Stimulated activated CD8-positive, alpha-beta memory T cell treated with anti-CD3 and anti-CD28 coated beads, Interleukin-7, amount 100 ng/mL, for 48 hours (primary cell): Measurements from ENCODE around the gene HIGD1A.

Source experiments
- DNase-seq, 2 donors: peaks; one replicate each; pipeline ENCODE4 v3.0.0-alpha.2; 2020; ENCODE audit warnings: low read depth in 1 of 2; ENCODE audit errors: extremely low read depth in 1 of 2

The HIGD1A gene

DNA sequence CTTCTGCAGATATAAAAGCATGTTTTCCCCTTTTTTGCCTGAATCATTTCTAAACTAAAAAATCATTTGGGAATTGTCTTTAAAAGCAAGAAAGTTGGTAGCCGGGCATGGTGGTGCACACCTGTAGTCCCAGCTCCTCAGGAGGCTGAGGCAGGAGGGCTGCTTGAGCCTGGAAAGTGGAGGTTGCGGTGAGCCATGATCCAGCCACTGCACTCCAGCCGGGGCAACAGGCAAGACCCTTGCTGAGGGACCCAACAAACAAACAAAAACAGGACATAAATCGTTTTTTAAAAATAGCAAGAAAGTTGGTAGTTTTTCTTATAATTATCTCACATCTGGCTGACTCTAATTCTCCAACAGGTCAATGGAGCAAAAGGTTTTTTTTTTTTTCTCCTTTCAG is 2.5 kb downstream of the HIGD1A start:
- DNase-seq: no peak

DNA sequence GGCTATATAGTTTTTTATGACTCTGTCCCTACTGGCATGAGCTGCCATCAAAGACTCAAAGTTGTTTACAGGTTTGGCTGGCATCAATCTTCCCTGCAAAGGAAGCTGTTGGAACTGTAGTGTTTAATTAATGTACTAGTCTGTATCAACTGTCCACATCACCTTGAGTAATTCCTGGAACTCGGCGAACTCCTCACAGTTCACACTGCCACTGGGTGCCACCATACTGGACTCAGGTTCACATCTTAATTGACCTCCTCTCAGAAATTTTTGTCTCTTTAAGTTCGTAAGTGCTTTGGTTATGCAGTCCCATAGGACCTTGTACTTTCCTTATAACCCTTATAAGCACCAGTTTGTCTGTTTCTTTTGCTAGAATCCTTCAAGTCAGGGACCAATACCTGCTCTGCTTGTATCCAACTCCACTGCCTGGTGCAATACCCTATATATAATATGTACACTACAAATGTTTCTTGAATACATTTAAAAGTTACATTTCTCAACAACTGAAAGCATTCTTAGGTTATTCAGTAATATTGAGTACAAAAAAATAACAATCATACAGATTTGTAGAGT is 3.2 kb downstream of the HIGD1A start:
- no peak for DNase-seq

DNA sequence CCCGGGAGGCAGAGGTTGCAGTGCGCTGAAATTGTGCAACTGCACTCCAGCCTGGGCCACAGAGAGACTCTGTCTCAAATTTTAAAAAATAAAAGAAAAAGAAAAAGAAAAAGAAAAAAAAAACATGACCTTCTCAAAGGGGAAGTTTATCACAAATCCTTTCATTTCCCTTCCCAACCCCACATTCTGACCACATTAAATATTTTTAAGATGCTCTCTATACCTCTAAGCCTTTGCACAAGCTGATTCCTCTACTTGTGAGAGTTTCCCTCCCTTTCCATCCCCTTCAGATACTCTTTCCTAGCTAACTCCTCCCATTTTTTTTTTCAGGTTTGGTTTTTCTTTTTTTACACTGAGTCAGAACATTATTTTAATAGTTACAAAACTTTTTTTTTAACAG is 4.0 kb downstream of the HIGD1A start:
- DNase-seq: no peak

DNA sequence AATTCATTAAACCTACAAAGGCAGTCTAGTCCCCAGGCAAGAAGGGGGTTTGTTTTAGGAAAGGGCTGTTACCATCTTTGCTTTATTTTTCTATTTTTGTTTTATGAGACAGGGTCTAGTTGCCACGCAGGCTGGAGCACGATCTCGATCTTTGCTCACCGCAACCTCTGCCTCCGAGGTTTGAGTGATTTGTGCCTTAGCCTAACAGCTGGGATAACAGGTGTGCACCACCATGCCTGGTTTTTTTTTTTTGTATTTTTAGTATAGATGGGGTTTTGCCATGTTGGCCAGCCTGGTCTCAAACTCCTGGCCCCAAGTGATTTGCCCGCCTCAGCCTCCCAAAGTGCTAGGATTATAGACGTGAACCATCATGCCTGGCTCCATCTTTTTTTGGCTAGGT is 4.9 kb downstream of the HIGD1A start:
- no peak for DNase-seq

DNA sequence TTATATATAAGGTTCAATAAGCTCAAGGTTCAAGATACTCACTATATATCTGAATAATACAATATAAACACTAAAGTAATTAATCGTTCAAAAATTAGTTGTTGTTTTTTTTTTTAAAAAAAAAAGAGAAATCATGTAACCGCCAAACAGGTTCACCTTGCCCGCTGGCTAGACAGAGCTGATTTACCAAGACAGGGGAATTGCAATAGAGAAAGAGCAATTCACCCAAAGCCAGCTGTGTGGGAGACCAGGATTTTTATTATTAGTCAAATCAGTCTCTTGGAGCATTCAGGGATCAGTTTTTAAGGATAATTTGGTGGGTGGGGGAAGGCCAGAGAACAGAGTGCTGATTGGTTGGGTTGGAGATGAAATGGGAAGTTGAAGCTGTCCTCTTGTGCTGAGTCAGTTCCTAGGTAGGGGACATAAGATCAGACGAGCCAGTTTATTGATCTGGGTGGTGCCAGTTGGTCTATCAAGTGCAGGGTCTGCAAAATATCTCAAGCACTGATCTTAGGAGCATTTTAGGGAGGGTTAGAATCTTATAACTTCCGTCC is 7.9 kb downstream of the HIGD1A start:
- no peak for DNase-seq

DNA sequence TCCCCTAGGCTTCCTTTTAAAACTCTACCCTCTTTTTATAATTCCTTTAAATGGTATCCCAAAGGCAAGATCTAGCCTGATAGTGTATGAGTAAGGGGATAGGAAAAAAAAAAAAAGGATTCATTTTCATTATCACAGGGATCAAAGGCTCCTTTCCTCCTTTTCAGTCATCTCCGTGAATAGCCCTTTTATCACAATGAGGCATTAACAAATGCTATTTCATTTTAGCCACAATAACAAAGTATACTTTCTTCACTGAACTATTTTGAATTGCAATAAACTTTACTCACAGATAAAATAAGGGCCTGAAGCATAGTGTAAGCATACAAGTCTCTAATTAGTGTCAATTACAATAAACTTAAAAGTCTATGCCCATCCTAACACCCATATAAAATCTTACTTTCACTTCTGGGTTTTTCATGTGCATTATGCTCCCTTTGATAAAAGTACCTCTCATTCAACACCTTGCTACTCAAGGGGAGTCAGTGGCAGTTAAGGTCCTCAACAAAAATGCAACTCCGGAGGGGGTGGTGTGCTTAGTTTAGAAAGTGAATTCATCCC is 8.6 kb downstream of the HIGD1A start:
- no peak for DNase-seq

DNA sequence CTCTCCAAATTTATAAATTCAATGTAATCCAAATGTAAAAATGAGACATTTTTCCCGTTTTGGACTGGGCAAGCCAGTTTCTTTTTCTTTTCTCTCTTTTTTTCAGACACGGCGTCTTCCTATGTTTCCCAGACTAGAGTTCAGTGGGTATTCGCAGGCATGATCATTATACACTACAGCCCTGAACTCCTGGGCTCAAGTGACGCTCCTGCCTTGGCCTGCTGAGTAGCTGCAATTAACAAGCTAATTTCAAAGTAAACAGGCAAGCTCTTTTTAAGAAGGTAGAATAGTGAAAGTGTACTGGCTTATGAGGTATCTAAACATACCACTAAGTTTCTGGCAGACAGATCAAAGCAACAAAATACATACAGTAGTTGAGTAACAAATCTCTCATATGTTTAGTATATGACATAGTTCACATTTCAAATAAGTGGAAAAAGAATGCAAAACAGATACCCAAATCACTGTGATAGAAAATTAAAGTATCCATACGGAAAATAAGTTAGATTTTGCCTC is 13.5 kb downstream of the HIGD1A start:
- no peak for DNase-seq

DNA sequence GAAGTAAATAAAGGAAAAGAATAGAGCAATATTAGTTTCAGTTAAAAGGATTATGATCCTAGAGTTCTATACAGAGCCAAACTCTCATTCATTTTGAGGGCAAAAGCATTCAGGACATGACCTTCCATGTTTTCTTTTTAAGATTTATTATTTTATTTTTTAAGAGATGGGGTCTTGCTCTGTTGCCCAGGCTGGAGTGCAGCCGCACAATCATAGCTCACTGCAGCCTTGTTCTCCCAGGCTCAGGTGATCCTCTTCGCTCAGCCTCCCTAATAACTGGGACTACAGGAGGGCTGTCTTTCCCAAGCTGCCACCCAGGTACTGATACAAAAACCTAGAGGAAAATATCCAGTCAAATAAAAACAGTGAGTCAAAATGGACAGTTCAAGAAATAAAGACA is 17.7 kb downstream of the HIGD1A start:
- DNase-seq: no peak

DNA sequence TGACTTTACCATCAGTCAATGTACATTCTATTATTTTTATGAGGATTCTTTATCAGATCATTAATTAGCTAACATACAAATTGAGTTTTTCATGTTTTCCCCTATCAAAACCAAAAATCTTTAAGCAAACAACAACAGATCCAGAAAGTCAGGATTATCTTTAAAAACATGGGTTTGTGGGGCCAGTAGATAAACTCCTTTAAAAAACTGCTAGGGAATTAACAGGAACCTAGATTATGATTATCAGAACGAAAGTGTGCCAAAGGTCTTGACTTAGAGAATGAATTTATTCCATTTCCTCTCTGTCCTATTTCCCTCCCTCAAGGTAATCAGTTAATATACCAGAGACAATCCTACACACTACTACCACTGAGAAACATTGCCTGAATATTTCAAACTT is 18.1 kb downstream of the HIGD1A start:
- DNase-seq: no peak

DNA sequence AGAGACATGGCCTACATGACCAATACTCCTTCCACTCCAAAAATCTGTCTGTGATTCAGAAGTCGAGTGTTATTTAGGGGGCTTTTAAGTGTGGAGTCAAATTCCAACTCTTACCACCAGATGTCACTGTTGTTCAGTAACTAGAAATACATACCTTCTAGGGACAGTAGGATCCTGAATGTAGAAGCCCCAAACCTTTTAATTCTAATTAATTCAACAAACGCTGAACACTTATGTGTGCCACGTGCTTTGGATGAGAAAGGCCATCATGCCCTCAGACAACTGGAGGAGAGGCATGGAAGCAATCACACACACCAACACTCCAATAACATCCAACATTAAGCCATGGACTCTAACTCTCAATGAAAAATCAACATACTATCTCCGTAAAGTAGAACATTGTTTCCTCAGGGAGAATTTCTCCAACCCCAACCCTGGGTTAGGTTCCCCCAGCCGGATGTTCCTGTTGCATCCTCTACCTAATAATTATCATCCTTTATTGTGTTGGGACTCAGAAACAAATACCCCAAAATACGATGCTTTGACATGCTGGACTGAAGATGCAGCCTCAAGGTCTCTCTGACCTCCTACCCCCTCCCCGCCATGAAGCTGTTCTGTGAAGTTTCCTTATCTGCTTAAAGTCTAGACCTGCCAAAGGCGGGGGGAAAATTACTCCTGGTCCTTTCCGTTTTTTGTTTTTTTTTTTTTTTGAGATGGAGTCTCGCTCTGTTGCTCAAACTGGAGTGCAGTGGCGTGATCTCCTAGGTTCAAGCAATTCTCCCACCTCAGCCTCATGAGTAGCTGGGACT is 23.2 kb downstream of the HIGD1A start:
- no peak for DNase-seq

DNA sequence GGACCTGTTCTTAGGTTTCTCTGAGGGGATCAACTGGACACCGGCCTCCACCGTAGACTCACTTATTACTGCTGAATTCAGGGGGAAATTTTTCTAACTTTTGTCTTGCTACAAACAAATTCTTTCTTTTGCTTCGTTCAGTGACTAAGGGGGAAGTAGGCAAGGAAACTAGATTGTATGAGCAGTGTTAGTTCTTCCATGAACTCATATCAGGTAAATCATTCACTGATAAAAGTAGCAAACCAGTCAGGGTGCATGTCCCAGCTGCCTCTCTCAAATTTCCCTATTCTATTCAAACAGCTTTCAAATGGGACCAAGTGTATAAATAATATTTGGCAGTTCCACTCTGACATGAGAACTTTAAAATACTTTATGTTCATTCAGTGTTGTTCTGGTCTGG is 23.9 kb downstream of the HIGD1A start:
- no peak for DNase-seq

DNA sequence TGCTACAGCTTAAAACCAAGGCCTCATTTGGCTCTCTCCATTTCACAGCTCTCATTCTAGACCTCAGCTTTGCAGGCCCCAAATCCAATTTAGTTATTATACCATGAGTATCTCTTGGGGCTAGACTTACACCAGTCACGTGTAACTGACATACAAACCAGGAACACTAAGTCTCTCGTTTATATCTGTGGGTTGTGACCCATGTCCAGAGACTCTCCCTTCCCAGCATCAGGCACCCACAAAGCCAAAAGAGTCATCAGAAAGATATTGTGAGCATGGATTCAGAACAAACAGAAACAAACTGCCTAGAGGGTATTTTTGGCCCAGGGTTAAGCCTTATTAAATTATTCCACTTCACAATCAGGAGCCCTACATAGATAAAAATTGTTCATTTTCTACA is 25.6 kb downstream of the HIGD1A start:
- no peak for DNase-seq

DNA sequence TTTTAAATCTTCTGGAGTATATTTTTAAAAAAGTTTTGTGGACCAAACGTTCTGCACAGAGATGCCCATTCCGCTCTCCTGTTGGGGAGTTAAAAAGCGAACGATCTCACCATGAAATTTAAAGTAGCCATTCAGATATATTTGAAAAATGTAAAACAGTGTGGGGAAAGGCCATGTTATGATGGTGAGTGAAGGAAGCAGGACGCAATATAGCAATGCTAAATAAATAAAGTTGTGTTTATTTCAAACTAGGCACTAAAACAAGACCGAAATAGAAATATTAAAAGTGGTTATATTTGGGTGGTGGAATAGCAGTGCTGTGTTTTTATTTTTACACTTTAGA is 30.9 kb downstream of the HIGD1A start:
- DNase-seq: no peak

DNA sequence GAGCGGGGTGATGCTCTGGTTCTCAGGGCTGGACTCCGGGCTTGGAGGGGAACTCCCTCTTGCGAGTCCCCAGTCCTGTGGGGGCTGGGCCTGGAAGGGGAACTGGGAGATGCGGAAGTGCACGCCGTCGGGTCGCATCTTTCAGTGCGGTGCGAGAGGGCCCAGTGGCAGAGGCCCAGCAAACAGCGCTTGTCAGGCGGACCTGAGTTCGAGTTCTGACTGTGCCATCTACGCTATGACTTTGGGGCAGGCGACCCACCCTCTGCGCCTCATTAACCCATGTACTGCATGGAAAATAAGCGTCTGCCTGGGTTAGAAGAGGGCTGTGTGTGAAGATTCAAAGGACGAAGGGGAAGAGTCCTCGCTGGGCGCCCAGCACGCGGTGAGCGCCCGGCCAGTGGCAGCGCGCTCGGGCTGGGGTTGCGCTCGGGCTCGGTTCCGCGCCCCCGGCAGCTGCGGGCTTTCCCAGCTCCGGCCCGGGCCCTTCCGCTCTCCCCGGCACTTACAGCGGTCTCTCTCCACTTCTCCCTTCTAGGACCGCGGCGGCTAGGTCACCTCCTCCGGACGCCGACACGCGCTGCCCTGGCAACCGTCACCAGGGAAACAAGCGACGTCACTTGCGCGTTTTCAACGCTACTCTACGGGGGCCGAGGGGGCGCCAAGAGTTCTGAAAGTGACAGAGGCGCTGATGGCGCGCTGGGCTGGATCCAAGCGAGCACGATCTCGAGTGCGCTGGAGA is 31.5 kb downstream of the HIGD1A start, which contains the start of gene CCDC13:
Gene CCDC13, minus strand, starts transcription at position 584 of the 739 bp plus-strand sequence. CDS start 14,908 bp downstream, outside the sequence.
- DNase-seq: peak; percentile 85 to 92

DNA sequence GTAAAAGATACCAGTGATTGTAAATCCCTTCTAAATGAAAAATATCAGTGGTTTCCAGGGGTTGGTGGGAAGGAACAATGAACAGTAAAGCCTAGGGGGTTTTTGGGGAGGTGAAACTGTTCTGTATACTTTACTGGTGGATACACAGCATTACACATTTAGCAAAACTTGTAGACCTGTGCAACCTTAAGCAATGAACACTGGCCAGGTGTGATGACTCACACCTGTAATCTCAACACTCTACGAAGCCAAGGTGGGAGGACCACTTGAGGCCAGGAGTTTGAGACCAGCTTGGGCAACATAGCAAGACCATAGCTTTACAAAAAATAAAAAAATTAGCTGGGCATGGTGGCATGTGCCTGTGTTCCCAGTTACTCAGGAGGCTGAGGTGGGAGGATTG is 33.0 kb downstream of the HIGD1A start:
- DNase-seq: no peak

DNA sequence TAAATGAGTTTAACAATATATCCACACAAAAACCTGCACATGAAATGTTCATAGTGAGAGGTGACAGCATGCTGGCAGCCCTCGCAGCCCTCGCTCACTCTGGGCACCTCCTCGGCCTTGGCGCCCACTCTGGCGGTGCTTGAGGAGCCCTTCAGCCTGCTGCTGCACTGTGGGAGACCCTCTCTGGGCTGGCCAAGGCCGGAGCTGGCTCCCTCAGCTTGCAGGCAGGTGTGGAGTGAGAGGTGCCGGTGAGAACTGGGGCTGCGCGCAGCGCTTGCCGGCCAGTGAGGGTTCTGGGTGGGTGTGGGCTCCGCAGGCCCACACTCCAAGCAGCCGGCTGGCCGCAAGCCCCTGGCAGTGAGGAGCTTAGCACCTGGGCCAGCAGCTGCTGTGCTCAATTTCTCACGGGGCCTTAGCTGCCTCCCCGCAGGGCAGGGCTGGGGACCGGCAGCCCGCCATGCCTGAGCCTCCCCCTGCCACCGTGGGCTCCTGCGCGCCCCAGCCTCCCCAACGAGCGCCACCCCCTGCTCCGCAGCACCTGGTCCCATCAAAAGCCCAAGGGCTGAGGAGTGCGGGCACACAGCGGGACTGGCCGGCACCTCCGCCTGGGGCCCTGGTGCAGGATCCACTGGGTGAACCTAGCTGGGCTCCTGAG is 34.7 kb downstream of the HIGD1A start:
- DNase-seq: no peak

DNA sequence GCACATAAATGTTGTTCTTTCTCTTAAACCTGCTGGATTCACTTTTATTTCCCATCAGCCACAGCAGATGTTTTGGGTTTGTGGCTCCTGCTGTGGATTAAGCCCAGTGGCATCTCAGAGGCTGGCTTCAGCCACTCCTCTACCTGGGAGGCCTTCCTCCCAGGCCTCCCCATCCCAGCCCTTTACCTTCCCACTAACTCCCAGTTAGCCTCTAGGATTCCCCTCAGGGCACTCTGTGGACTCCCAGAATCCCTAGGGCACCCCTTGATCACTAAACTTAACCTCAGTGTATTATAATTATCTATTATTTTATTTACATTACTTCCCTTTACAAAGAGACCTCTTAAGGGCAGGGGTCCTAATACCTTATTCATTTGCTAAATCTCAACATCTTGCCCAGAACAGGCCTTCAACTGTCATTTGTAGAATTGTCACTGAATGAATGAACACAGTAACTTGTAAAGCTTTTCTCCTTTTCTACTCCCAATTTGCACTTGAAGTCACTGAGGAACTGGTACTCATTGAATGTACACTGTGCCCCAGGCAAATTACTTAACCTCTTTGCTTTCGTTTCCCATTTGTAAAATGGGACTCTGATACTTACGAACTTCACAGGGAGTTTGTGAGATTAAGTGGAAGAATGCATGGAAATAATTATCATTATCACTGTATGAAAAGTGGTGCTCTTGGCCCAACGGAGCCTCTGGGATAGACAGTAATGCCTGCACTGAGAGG is 39.6 kb downstream of the HIGD1A start:
- DNase-seq: no peak

DNA sequence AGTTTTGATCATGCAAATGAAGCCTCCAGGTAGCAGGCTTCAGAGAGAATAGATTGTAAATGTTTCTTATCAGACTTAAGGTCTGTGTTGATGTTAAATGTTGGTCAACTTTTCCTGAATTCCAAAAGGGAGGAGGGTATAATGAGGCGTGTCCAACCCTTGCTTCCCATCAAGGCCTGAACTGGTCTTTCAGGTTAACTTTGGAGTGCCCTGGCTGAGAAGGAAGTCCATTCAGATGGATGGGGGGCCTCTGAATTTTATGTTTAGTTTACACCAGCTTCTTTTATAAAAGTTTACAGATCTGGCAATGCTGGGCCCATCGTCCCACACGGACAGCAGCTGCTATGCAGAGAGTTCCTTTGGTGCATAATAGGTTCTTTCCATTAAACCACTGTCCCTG is 40.2 kb downstream of the HIGD1A start:
- DNase-seq: no peak

DNA sequence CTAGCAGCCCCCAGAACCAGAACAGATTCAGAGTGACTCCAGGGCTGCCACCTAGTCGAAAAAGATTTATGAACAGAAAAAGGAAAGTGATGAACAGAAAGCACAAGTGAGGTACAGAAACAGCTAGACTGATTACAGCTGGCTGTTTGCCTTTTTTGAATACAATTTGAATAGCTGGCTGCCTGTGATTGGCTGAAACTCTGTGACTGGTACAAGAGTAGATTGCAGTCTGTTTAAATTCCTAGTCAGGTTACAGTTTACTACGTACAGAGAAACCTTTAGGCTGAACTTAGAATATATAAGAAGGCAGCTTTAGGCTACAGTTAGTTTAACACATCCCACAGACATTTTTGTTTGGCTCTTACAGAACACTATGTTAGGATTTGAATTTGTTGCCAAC is 41.3 kb downstream of the HIGD1A start:
- no peak for DNase-seq
